ENCODE data around the gene ACTR10.

- TF ChIP-seq CTCF (IDR thresholded peaks at IDR 0.05), result no peak
- no peak for TF ChIP-seq POLR2A (IDR thresholded peaks at IDR 0.05)
Measured at GRCh38 chr14:58166005-58166983, 33.7 kb upstream of the ACTR10 start.
